Stimulated activated CD4-positive, alpha-beta T cell treated with anti-CD3 and anti-CD28 coated beads, TNF-alpha, amount 100 ng/mL, for 1 hour (primary cell): Measurements from ENCODE around the gene P2RX7.
"Not testable (repeated sequence)": the region's sequence is repeated elsewhere in the genome, so short reads cannot be mapped to it uniquely, and the experiment has no call there.

Source experiments
- DNase-seq, 3 donors: peaks; one replicate each; pipeline ENCODE4 v3.0.0-alpha.2; 2020; ENCODE audit warnings: low read depth in 3 of 3, low spot score in 1 of 3

P2RX7 gene

GRCh38 chr12:121202407-121203355, 70.0 kb downstream of the P2RX7 start:
- DNase-seq, result no peak

GRCh38 chr12:121203482-121203881, 70.8 kb downstream of the P2RX7 start:
- DNase-seq, result no peak

- DNase-seq, result no peak
Measured at GRCh38 chr12:121205491-121205890, 72.8 kb downstream of the P2RX7 start.

- DNase-seq, result not testable (repeated sequence)
Measured at GRCh38 chr12:121208571-121208970, 75.9 kb downstream of the P2RX7 start.

- DNase-seq, result no peak
Measured at GRCh38 chr12:121209221-121209620, 76.5 kb downstream of the P2RX7 start.

- peak; percentile 64 to 74 (median 71) for DNase-seq
Measured at GRCh38 chr12:121209624-121210572, 77.2 kb downstream of the P2RX7 start, which contains the start of gene P2RX4. P2RX4 (plus strand) TSS chr12:121210129; CDS start chr12:121210165, 36 bp downstream.

GRCh38 chr12:121212875-121213274, 80.2 kb downstream of the P2RX7 start:
- DNase-seq, result no peak

- no peak for DNase-seq
Measured at GRCh38 chr12:121214166-121214777, 81.6 kb downstream of the P2RX7 start.

GRCh38 chr12:121214855-121215745, 82.4 kb downstream of the P2RX7 start:
- DNase-seq, result no peak

GRCh38 chr12:121216102-121216501, 83.4 kb downstream of the P2RX7 start:
- DNase-seq, result no peak

- DNase-seq, result no peak
Measured at GRCh38 chr12:121217063-121217462, 84.4 kb downstream of the P2RX7 start.

GRCh38 chr12:121217761-121218160, 85.1 kb downstream of the P2RX7 start:
- DNase-seq, result no peak

- no peak for DNase-seq
Measured at GRCh38 chr12:121218588-121219352, 86.1 kb downstream of the P2RX7 start.

- DNase-seq, result no peak
Measured at GRCh38 chr12:121219353-121219986, 86.8 kb downstream of the P2RX7 start.

GRCh38 chr12:121222847-121223246, 90.2 kb downstream of the P2RX7 start:
- no peak for DNase-seq

- DNase-seq, result no peak
Measured at GRCh38 chr12:121223292-121224285, 90.9 kb downstream of the P2RX7 start.

GRCh38 chr12:121224591-121224990, 91.9 kb downstream of the P2RX7 start:
- peak in 1 of 3 donors; percentile 31 for DNase-seq

- no peak for DNase-seq
Measured at GRCh38 chr12:121226399-121226798, 93.7 kb downstream of the P2RX7 start.
